HG03103 (cell line): ENCODE data around the gene NAP1L1.
"Not testable (repeated sequence)": the region's sequence is repeated elsewhere in the genome, so short reads cannot be mapped to it uniquely, and the experiment has no call there.

ENCODE experiments used
- ATAC-seq: cut with Tn5 transposase; IDR thresholded peaks from one replicate; pipeline ENCODE4 v1.9.1; 2021; ENCODE audit warnings: low read depth; ENCODE audit not compliant: unreplicated experiment

Gene NAP1L1

GRCh38 chr12:75996861-75997447, 87.5 kb downstream of the NAP1L1 start:
- ATAC-seq = no peak

GRCh38 chr12:75995691-75996090, 88.8 kb downstream of the NAP1L1 start:
- ATAC-seq = no peak

- ATAC-seq = no peak
Measured at GRCh38 chr12:75994069-75994740, 90.3 kb downstream of the NAP1L1 start.

- ATAC-seq = no peak
Measured at GRCh38 chr12:75991753-75992152, 92.7 kb downstream of the NAP1L1 start.

- no peak for ATAC-seq
Measured at GRCh38 chr12:75990189-75990912, 94.1 kb downstream of the NAP1L1 start.

- ATAC-seq = not testable (repeated sequence)
Measured at GRCh38 chr12:75987709-75988108, 96.8 kb downstream of the NAP1L1 start.
